HG03066 (cell line): ENCODE measurements around the gene KDM6B.

ENCODE experiments used
- ATAC-seq: cut with Tn5 transposase; IDR thresholded peaks from one replicate; pipeline ENCODE4 v1.9.1; 2021; ENCODE audit warnings: low read depth; ENCODE audit not compliant: unreplicated experiment

Gene KDM6B

DNA sequence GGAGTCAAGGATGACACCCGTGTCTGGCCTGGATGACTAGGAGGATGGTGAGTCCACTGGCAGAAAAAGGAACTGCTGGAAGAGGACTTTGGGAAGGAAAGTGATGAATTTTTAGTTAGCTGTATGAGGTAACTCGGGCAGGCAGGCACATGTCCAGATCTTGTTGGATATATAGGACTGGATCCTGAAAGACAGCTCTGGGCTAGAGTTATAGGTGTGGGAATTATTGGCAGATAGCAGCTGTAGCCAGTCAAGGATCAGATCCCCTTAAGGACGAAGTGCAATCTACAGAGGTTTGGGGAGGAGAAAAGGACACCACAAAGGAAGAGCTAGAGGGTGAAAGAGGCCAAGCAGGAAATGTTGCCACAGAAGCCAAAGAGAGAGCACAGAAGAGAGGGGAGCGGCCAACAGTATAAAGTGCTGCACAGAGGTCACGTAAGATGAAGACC is 33.9 kb downstream of the KDM6B start:
- ATAC-seq: no peak

- ATAC-seq: no peak
Observed at GRCh38 chr17:7873051-7873450, 39.0 kb downstream of the KDM6B start.

DNA sequence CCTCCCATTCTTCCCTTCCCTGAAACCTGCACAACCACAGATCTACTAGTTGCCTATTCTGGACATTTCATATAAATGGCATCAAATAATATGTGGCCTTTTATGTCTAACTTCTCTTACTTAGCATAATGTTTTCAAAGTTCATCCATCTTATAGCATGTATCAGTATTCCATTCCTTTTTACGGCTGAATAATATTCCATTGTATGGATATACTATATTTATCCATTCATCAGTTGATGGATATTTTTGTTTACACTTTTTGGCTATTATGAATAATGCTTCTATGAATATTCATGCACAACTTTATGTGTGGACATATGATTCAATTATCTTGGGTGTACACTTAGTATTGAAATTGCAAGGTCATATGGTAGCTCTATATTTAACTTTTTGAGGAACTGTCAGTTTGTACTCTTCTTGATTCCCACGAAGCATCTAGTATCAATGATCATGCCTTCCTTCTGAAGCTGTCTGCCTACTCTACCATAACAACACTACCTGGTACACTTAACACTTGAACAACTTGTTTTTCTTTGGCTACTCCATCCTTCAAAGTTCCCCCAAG is 41.9 kb downstream of the KDM6B start:
- ATAC-seq: no peak

DNA sequence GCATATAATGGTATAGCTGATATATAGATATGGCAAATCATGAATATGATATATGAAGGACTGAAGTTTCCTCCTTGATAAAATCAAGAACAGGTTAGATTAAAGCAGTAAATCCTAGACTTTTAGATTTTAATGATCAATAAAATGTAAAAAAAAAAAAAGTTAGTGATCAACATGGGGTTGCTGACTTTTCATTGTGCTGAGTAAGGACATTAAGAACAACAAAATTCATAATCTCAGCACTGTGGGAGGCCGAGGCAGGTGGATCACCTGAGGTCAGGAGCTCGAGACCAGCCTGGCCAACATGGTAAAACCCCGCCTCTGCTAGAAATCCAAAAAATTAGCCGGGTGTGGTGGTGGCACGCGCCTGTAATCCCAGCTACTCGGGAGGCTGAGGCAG is 44.2 kb downstream of the KDM6B start:
- no peak for ATAC-seq

GRCh38 chr17:7880076-7880868 is 46.3 kb downstream of the KDM6B start:
- ATAC-seq: no peak

DNA sequence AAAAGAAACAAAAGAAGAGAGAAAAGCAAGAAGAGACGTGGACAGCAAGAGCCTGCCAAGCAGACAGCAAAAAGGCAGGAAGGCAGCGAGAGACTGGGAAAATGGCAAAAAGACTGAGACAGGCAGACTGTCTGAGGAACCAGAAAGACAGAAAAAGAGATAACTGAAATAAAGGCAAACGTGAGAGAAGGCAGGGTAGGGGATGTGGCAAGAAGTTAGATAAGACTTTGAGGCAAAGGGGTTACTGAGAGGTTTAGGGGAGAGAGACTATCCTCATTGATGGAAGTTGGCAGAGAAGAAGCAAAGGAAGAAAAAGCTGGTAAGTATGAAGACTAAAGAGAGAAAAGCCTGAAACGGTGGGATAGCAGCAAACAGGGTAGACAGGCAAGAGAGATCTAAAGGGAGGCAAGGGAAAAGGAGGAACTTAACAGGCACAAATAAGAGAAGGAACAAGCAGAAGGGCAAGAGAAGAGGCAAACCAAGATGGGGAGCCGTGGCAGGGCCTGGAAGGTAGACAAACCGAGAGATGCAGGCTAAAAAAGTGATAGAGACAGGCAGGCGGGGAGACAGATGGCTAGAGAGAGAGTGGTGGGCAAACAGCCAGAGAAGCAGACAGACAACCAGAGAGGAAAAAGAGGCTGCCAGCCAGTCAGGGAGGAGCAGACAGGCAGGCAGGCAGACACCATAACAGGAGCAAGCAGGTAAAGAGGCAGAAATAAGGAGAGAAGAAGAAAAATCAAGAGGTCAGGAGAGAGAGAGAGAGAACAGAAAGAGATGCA is 47.4 kb downstream of the KDM6B start:
- no peak for ATAC-seq

- no peak for ATAC-seq
Observed at GRCh38 chr17:7882068-7882467, 48.1 kb downstream of the KDM6B start.

- no peak for ATAC-seq
Observed at GRCh38 chr17:7882629-7883028, 48.6 kb downstream of the KDM6B start.
